Testis (tissue), 2 donors: Measurements from ENCODE around the gene CRY1.

ENCODE experiments used
- CTCF ChIP-seq, 3 experiments: fragments of 450-650 bp in 2 of 3; fragments of 200-600 bp in 1 of 3; sonication (generic) in 1 of 3; IDR thresholded peaks; one replicate each; pipeline ENCODE4 v1.5.1; 2016 to 2019; ENCODE audit warnings: antibody characterized with exemption in 3 of 3, mild to moderate bottlenecking in 2 of 3, moderate library complexity in 1 of 3
- POLR2A ChIP-seq: fragments of 450-650 bp; IDR thresholded peaks from one replicate; pipeline ENCODE4 v1.6.1; 2017; ENCODE audit warnings: antibody characterized with exemption, mild to moderate bottlenecking, moderate library complexity

GRCh38 chr12:107096571-107096970, 3.2 kb upstream of the CRY1 start:
- TF ChIP-seq CTCF (IDR thresholded peaks at IDR 0.05) (no peak), POLR2A (no peak)
